Suppressor macrophage treated with lipopolysaccharide for 4 hours (primary cell): Measurements from ENCODE around the gene HERC2.
"Not testable (repeated sequence)": the region's sequence is repeated elsewhere in the genome, so short reads cannot be mapped to it uniquely, and the experiment has no call there.

Experiments used
- DNase-seq: peaks from one replicate; pipeline ENCODE4 v3.0.0-alpha.2; 2020

The HERC2 gene

DNA sequence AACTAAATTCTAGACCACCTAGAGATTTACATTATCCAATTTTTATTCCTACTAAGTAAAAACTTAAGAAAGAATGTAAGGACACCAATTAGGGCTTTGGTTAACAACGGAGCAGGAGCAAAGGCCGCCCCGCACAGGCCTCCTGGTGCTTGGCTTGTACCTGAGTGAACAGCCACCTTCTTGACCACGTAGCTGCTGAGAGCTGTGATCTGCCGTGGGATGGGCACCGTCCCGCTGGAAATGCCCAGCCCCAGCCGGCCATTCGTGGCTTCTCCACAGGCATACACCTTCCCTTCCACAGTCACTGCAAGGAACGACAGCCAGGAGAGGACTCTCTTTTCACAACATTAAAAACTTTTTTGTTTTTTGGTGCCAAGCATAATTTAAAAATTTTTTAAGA is 143.3 kb downstream of the HERC2 start:
- no peak for DNase-seq

DNA sequence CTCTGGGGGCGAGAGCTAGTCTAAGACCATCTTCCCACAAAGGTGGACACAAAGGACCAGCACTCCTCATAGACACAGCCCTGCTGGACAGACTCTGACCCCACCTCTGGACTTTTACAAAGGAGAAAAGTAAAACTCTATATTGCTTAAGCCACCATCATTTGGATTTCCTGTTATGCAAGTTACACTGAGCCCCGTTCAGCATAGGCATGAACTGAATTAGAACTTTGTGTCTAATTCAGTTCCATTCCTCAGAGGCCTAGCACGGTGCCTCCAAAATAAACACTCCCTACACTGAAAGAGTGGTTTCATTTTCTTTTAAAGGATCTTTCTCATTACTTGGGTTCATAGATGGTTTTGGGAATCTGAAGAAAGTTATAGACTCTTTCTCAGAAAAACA is 143.7 kb downstream of the HERC2 start:
- no peak for DNase-seq

DNA sequence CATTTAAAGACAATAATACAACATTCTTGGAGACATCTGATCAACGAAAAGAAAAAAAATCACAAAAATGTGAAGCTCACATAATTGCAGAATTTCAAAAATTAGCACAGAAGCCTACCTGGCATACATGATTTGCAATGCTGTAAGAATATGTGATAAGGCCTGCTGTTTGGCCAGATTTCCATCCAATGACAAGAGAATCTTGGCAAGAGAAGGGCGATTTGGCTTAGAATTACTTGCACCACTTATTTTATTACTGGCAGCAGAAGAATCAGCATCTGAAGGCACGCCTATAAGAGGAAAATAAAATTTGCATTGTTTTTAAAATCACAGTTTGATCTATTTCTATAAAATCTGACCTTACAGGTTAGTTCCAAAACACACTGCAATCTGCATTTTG is 152.6 kb downstream of the HERC2 start:
- DNase-seq, result no peak

DNA sequence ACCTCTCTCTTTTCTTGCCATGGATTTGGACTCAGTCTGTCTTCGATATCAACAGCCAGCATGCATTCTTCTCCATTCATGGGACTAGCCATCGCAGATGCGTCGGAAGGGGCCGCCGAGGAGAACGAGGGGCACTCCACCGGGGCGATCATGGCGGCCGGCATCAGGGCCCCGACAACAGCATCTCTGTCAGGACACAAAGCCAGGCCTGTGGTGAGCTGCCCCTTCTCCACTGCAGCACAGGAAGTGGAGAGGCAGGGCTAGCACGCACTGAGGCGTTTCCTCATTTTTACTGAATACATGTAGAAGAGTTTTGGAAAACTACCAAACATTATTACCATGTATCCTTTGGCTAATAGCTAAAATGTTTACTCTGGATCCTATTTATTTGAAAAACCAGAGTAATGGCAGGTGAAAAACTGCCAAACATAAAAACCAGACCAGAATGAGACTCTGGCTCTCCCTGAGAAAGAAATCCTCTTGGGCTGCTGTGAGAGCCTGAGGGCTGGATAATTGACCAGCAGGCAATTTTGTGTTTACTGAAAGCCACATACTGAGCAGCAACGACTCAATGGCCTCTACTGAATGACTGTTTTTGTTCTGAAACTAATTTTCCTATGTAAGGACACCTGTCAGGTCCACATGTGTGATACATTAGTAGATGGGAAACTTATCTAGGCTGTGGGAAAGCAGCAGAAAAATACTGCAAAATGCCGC is 153.4 kb downstream of the HERC2 start:
- DNase-seq, result not testable (repeated sequence)

DNA sequence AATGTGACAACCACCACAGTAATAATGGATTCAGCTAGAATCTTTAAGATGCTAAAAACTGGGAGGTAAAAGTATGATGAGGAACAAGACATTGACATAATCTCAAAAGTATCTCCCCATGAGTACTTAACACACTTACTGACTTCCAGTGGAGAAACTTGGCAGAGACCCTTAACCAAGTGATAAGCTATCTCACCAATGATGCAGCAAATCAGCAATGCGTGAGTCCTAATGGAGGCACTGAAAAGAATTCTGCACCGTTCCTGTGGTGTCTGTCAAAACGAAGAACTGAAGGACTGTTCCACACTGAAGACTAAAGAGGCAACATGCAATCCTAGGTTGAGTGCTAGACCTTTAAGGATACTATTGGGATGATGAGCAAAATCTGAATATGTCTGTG is 154.9 kb downstream of the HERC2 start:
- DNase-seq, result no peak

DNA sequence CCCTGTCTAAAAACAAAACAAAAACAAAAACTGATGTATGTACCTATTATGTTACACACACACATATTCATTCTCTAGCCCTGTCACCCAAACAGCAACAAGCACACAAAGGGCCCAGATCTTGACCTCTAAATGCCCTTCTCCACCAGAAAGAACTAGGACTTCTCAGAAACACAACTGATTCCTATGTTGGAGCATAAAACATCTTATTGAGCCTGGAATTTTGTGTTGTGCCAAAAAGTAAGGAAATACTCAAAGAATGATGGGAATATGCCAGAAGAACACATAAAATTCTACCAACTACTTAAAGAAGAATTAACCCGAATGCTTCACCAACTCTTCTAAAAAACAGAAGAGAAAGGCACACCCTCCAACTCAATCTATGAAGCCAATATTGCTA is 156.2 kb downstream of the HERC2 start:
- DNase-seq, result no peak

DNA sequence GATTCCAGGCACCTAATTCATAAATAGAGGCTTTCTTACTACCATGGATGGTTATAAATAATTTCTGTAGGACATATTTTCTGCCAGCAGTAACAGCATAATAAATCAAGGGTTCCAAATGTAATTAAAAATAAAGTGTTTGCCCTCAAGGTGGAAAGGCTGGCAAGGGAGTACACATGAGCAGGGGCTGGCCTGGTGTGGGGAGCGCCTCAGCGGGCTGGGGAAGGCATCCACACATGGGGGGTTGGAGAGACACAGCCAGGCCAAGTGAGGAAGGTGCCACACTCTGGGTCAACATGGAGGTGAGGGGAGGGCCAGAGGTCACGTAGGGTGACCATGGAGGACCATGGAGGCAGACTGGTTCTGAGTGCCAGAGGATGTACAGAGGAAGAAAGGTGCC is 157.1 kb downstream of the HERC2 start:
- no peak for DNase-seq

DNA sequence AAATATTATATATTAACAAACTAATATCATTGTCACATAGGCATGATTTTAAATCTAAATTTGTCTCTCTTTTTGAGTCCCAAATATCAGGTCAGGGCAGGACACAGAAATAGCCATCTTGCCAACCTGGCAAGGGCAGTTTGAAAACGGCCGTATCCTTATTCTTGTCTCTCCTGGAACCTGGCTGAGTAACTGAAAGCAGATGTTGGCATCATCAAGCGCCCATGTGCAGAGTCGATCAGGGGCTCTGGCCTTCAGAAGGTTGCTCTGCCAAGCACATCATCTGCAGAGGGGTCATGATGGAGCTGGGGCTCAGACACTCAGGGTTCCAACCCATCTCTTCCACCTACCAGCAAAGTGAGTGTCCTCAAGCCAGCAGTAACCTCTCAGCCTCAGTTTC is 167.7 kb downstream of the HERC2 start:
- DNase-seq, result no peak

DNA sequence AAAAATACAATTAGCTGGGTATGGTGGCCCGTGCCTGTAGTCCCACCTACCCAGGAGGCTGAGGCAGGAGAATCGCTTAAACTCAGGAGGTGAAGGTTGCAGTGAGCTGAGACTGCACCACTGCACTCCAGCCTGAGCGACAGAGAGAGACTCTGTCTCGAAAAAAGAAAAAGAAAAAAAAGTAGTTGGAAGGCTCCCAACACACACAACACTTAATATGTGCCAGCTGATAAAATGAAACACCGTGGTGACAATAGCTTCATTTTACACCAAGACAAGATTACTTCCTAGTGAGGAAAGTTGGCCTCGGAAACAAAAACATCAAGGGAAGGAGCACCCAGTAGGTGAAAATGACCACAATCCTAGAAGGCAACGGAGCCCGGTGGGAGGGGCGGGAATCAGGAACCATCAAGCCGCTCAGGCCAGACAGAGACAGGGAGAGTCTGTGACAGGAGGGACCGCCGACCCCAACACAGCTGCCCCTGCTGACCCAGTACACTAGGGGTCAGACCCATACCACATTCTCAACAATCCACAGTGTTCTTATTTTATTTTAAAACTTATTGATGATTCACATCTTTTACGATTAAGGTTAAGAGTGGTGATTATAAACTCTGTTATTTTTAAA is 168.4 kb downstream of the HERC2 start:
- no peak for DNase-seq

DNA sequence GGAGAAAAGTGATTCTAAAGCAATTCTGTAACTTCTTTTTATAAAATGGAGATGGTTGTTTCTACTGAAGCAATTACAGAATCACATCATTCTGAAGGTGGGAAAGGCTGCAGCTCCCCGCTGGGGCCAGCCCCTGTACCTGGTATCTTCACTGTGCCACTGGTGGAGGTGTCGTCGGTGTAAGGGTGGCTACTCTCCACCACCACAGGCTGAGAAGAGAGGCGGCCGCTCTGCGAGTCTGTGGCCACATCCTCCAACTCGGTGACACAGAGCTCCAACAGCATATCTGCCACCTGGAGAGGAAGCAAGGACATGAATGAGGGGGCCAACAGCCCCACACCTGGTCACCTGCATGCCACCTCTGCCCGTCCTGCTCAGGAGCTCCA is 169.4 kb downstream of the HERC2 start:
- DNase-seq, result not testable (repeated sequence)

DNA sequence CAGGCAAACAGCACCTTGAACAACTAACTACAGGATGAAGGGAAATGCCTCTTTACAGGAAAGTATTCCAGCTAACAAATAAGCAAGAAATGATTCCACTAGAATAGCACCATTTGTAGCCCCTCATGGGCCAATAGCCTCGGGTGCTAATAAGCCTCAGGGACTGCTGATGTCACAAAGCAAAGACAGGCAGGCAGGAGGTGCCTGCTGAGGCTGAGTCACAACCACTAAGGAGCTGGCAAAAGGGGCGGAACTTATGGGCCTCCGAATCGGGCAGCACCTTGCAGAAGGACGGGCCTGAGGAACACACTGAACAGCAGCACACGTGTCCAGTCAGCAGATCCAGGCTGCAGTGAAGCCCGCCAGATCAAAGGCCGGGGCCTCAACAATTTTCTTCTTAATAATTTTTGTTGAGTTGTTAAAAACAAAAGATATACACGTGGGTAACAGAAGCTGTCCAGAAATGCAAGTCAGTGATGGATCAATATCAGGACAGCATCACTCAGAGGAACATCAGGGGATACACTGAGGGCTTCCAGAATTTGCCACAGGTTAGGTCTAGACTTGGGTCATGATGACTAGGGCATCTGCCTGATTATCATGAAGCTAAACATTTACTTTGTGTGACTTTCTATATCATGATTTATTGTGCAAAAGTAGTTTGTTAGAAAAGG is 170.0 kb downstream of the HERC2 start:
- not testable (repeated sequence) for DNase-seq

DNA sequence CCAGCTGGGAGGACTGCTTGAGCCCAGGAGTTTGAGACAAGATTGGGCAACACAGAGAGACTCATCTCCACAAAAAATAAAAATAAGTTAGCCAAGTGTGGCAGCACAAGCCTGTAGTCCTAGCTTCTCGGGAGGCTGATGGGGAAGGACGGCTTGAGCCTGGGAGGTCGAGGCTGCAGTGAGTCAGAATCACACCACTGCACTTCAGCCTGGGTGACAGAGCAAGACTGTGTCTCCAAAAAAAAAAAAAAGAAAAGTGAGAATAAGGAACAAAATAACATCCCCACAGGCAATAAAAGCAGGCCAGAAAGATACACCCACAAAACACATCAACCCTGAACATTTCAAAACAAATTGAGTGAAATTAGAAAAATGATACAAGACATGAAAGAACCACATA is 174.2 kb downstream of the HERC2 start:
- DNase-seq, result peak; percentile 54

DNA sequence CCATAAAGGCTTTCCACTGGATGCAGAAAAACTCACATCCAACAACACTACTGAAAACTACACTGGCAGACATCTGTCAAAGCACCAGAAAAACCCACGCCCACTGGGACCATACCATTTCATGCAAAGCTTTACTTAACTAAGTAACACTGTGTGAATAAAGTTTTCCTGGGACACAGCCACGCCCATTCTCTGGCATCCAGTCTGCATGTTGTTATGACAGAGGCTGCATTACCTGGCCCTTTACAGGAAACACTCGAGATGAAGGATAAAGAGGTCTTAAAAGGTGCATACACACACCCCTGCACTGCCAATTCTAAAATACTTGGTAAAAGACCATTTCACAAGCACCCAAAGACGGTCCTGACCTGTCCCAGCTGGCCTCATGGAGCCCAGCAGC is 176.6 kb downstream of the HERC2 start:
- DNase-seq, result not testable (repeated sequence)

DNA sequence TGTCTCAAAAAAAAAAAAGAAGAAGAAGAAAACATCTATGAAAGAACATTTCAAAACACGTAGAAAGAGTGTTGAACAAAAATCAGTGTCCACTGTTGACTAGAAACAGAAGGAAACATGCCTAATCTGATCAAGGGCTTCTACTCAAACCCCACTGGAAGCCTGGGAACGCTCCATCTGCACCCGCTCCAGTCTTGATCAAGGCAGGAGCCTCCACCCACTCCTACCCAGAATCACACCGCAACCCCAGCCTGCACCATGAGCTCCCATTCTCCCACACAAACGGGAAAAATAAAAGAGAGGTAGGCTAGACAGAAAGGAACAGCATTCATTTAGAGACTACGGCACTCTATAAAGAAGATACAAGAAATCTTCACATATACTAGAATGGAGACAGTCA is 181.9 kb downstream of the HERC2 start:
- no peak for DNase-seq

DNA sequence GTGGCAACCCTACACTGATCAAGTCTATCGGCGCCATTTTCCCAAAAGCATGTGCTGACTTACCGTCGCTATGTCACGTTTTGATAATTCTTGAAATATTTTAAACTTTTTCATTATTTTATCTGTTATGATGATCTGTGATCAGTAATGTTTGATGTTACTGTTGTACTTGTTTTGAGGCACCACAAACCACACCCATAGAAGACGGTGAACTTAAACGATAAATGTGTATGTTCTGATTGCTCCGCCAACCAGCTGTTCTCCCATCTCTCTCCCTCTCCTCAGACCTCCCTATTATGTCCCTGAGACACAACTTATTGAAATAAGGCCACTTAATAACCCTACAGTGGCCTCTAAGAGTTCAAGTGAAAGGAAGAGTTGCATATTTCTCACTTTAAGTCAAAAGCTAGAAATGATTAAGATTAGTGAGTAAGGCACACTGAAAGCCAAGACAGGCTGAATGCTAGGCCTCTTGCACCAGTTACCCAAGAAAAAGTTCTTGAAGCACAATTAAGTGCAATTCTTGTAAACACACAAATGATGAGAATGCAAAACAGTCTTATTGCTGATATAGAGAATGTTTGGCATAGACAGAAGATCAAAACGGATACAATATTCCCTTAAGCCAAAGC is 184.5 kb downstream of the HERC2 start:
- not testable (repeated sequence) for DNase-seq

DNA sequence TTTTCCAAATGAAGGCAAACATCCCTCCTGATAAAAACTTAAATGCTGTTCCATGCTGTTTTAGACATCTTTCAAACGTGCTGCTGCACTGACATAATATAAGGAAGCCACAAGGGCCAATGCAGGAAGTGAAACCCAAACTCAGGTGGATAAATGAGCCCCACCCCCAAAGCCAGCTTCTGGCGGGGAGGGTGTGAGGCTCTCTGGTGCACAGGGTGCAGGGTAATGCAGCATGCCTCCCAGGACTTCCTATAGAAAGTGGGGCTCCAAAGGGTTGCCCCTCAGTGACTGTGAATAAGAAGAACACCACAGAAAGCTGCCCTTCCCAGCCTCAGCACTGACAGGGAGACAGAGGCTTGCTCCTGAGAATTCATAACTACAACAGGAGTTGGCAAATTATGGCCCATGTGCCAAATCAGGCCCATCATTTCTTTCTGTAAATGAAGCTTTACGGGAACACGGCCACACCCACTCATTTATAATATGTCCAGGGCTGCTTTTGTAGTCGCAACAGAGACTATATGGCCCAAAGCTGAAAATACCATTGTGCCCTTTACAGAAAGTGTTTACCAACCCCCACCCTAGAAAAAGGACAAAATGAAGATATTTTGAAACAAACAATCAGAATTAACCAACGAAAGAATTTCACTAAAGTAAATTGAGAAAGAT is 185.6 kb downstream of the HERC2 start:
- not testable (repeated sequence) for DNase-seq

DNA sequence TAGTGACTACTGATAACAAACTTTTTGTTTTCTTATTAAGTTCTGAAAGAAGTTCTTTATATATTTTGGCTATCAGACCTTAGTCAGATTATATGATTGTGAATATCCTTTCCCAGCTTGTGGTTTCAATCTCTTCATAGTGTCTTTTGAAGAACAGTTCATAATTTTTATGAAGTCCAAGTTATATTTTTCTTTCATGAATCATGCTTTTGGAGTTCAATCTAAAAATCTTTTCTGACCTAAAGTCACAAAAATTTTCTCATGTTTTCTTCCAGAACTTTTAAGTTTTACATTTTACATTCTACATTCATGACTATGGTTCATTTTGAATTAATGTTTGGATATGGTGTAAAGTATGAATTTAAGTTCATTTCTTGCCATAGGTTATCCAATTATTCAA is 188.7 kb downstream of the HERC2 start:
- DNase-seq, result no peak

DNA sequence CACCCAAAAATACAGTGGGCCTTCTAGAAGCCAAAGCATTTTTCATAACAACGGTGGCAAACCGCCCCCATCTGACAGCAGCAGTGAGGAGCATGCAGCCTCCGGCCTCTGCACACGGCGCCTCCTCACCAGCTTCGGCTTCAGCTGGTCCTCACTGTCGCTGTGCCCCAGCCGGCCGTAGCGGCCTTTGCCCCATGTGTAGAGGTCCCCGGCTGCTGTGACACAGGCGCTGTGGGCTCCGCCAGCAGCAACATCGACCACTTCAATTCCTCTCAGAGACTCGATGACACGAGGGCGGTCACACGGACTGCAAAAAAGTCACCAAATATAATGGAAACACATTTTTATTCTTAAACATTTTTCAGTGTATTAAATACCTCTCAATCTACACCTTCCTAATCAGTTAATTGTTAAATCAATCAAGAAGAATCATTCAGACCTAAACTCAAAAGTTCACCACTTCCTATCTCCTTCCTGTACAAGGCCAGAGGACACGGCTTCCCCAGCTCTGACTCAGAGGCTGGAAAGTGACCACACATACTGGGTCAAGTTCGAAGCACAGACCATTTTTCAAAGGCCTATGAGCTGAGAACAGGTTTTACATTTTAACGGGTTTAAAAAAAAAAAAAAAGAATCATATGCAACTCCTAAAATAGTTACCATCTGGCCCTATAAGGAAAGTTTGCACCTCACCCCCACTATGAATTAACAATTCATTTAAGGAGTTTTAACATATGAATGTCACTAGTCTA is 189.3 kb downstream of the HERC2 start:
- DNase-seq, result no peak

DNA sequence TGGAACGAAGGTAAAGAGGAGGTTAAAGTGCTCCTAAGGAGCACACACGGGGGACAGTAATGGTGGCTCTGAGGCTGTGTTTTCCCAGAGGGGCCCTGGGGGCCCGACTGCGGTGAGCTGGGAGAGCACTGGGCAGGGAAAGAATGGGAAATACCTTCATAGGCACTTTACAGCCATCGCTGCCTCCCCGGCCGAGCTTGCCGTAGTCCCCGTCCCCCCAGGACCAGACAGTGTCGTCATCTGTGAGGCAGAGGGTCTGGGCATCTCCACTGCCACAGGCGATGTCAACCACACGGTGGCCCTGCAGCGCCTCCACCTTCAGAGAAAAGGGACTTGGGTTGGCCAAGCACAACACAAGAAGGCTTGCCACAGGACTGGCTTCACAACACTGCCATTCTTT is 190.0 kb downstream of the HERC2 start:
- DNase-seq, result no peak

DNA sequence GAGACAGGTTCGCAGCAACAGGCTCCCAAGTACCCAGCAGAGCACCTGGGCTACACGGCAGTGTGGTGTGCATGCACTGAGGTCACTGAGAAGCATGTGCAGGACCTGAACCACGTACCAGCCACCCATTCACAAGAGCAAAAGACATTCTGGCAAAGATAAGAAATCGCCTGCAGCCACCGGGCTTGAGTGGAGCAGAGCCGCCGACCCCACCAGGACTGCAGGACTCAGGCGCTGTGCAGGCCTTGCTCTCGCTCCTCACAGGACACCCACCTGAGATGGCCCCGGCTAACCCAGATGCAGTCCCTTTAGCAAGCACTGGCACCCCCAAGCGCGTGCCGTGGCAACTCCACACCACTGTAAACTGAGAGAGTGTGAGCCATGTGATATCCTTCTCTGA is 190.6 kb downstream of the HERC2 start:
- no peak for DNase-seq

DNA sequence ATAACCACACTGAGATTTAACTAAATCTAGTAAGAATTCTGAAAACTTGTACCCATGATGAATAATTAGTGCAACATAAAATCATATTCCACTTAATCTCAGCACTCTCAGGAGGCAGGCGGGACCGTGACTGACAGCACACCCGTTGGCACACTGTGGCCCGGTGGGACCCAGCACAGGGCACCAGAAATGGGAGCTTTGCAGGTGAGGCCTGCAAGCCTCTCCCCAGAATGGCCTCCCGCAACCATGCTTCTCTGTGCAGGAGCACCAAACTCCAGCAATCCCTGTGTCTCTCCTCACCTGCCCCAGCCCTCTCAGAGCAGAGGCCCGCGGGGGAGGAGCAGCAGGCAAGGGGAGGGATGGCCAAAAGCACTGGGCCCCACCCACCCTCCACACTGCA is 191.3 kb downstream of the HERC2 start:
- DNase-seq, result no peak

DNA sequence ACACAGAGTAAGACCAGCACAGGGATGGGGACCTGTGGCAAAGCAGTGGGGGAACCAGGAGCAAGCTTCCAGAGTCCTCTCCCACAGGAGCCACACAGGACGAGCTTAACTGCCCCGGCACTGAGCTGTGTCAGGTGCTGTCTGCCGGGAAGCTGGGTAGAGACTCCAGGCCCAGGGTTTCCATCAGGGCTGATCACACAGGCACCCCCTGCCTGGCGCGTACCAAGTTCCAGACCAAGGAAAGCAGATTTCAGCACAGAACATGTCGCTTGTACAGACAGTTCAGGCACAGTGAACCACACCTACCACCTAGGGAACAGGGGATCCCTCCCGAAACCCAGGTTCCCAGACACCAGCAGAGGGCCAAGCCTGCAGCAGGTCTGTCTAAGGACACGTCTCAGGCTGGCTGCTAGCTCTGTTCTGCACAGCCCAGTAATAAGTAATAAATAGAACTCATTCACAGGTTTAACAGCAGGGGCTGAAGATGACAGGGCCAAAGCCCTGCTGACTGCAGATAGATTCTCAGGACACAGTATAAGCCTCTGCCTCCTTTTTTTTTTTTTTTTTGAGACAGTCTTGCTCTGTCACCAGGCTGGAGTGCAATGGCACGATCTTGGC is 192.6 kb downstream of the HERC2 start:
- DNase-seq, result no peak
